Smooth muscle cell of trachea (primary cell): ENCODE results near the gene ZIC3. TPM values are rescaled to one million over a fixed set of nuclear protein-coding genes. Genes with fewer than 3 reads are reported as not detected.

Experiments used
- total RNA-seq: library from RNA; depleted of rRNA; stranded (reverse); fragments of >200 nt; gene quantifications from 2 replicates; pipeline ENCODE4 v1.2.1, GENCODE V29; 2014

Gene ZIC3
- not detected in 2 replicates for total RNA-seq

DNA sequence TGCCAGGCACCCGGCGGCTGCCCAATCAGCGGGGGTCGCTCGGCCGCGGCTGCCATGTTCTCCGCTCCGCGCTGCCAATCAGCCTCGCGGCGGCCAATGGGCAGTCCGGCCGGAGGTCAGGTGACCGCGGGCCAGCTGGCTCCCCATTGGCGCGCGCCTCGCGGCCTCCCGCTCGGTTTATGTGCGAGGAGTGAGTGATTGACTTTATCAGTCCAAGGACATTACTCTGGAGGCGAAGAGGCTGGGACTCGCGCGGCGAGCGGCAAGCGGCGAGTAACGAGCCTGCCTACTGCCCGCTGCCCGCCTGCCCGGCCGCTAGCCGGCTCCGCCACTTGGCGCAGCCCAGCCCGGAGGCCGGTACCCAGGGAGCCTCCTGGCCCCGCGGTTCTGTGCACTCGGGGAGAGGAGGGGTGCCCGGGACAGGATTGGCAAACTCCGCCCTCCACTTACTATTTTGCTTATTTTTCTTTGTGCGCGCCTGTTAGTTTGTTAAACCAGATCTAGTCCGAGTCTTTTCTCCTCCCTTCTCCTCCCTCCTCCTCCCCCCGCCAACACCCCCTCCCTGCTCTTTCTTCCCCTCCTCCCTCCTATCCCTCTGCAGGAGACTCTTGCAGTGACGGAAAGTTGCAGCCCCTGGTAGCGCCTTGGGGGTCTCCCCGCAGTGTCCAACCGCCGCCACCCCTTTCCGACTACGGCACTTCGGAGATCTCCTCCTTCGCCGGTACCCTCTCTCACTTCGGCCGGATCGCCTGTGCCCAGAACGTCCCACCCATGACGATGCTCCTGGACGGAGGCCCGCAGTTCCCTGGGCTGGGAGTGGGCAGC, at the start of gene ZIC3:
ZIC3 (plus strand) TSS at position 207 of the 825 bp plus-strand sequence; CDS start at position 772, 565 bp downstream.

